Testis (tissue), 3 donors: ENCODE data around the gene ALAS1. TPM values are rescaled to one million over a fixed set of nuclear protein-coding genes. Genes with fewer than 3 reads are reported as not detected.
A peak's percentile ranks its signal among the peaks of the same experiment; 100 is the strongest.

Experiments
- DNase-seq: peaks from one replicate; pipeline ENCODE4 v3.0.0-alpha.2; 2019
- H3K27ac ChIP-seq, 2 donors: fragments of 200-600 bp; sonication (generic); one replicate each; pipeline ENCODE4 v1.5.1; 2019
- H3K27me3 ChIP-seq: fragments of 200-600 bp; sonication (generic); one replicate; pipeline ENCODE4 v1.5.1; 2019
- H3K36me3 ChIP-seq: fragments of 200-600 bp; sonication (generic); one replicate; pipeline ENCODE4 v1.5.1; 2017; ENCODE audit warnings: low read depth; ENCODE audit errors: missing control alignments
- H3K4me1 ChIP-seq: fragments of 200-600 bp; sonication (generic); one replicate; pipeline ENCODE4 v1.5.1; 2019
- H3K4me3 ChIP-seq, 2 donors: fragments of 200-600 bp; sonication (generic); one replicate each; pipeline ENCODE4 v1.5.1; 2017 to 2019
- H3K9me3 ChIP-seq: fragments of 200-600 bp; sonication (generic); one replicate; pipeline ENCODE4 v1.5.1; 2017
- POLR2A ChIP-seq: fragments of 450-650 bp; IDR thresholded peaks from one replicate; pipeline ENCODE4 v1.6.1; 2017; ENCODE audit warnings: antibody characterized with exemption, mild to moderate bottlenecking, moderate library complexity
- WGBS, 2 donors: methylation state at CpG; one replicate each; pipeline ENCODE4 v1.1.5; 2018; 5-methylcytosine and 5-hydroxymethylcytosine counted together
- intact Hi-C: fragments of 100-400 bp; cut with DNase I; formaldehyde crosslinking; loops from one replicate; pipeline ENCODE4 v1.15.1; 2023; ENCODE audit warnings: low total_unique reads
- polyA plus RNA-seq: library from polyadenylated mRNA; stranded (reverse); fragments of 350-450 nt; fragmentation: Illumina TruSeq; extraction: RNeasy Lipid Tissue Mini Kit (QIAGEN cat#74804); gene quantifications from one replicate; pipeline ENCODE4 v1.2.3, GENCODE V29; 2014; ENCODE audit warnings: low read depth, low replicate concordance; ENCODE audit not compliant: insufficient read depth
- total RNA-seq, 2 donors: library from RNA; depleted of rRNA; stranded (reverse); fragments of >200 nt; gene quantifications; one replicate each; pipeline ENCODE4 v1.2.3, GENCODE V29; 2016
- TF ChIP-seq, protein P1 (sequence below), 3 experiments: fragments of 450-650 bp in 2 of 3; fragments of 200-600 bp in 1 of 3; sonication (generic) in 1 of 3; IDR thresholded peaks; one replicate each; pipeline ENCODE4 v1.5.1; 2016 to 2019; ENCODE audit warnings: antibody characterized with exemption in 3 of 3, mild to moderate bottlenecking in 2 of 3, moderate library complexity in 1 of 3

Gene ALAS1
- total and polyA plus RNA-seq, 3 donors from 2014 or later, result 49.9 to 54.2 (median 51.4) TPM

DNA sequence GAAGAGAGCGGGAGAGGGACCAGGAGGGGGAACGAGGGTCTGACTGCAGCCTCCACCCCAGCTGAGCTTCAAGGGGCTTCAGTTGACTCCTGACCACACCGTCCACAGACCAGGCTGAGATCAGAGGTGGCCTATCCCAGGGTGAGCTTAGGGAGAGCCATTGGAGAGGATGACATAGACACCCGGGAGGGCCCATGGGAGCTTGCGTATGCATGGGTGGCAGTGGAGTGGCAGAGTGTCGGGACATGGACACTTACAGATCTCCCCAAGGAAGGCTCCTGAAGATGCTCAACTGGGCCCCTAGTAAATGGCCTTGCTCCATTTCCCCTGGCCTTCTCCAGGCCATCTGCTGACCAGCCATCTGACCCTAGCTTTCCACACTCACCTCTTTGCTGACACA lies 12.6 kb upstream of the ALAS1 start:
- H3K9me3 ChIP-seq, result no peaks in the 10 kb centered on the region
- 94% methylated on average over 4 to 6 of the region's 6 CpGs for WGBS, 2 donors
- peaks cover 40% of the 10 kb centered on the region for H3K4me1 ChIP-seq
- DNase-seq, result no peak
- no peak overlapping the region for H3K27ac ChIP-seq
- H3K4me3 ChIP-seq, result no peak overlapping the region
- no peak for TF ChIP-seq POLR2A
- TF ChIP-seq, protein P1, sequence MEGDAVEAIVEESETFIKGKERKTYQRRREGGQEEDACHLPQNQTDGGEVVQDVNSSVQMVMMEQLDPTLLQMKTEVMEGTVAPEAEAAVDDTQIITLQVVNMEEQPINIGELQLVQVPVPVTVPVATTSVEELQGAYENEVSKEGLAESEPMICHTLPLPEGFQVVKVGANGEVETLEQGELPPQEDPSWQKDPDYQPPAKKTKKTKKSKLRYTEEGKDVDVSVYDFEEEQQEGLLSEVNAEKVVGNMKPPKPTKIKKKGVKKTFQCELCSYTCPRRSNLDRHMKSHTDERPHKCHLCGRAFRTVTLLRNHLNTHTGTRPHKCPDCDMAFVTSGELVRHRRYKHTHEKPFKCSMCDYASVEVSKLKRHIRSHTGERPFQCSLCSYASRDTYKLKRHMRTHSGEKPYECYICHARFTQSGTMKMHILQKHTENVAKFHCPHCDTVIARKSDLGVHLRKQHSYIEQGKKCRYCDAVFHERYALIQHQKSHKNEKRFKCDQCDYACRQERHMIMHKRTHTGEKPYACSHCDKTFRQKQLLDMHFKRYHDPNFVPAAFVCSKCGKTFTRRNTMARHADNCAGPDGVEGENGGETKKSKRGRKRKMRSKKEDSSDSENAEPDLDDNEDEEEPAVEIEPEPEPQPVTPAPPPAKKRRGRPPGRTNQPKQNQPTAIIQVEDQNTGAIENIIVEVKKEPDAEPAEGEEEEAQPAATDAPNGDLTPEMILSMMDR (IDR thresholded peaks at IDR 0.05), result no peak
- intact Hi-C loops, result no loop called here
- H3K27me3 ChIP-seq, result no peaks in the 10 kb centered on the region
- H3K36me3 ChIP-seq, result no peaks in the 10 kb centered on the region

DNA sequence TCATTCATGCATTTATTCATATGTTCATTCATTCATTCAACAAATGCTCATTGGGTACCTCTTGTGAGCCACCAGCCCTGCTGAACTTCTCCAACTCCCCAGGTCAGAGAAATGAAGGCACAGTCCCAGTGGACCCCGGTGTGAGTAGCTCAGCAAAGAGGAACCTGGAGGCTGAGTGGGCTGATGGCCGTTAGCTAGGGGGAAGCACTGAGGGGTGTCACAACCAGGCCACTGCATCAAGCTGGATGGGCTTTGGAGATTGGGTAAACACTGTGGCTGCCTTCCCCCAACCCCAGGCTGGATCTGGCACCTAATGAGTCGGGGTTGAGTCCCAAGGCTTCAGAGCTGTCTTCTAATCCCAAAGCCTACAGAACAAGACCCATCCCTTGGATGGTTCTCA lies 12.1 kb upstream of the ALAS1 start:
- no peak for DNase-seq
- Histone ChIP-seq H3K4me1 (peaks cover 45% of the 10 kb centered on the region), H3K4me3 (no peak overlapping the region), H3K27me3 (no peaks in the 10 kb centered on the region), H3K9me3 (no peaks in the 10 kb centered on the region), H3K36me3 (no peaks in the 10 kb centered on the region), H3K27ac (no peak overlapping the region)
- TF ChIP-seq POLR2A, result no peak
- TF ChIP-seq, protein P1 (IDR thresholded peaks at IDR 0.05), result no peak
- WGBS, 2 donors, result 78 to 98% methylated on average over 2 to 3 of the region's 3 CpGs
- intact Hi-C loops, result no loop called here

GRCh38 chr3:52186729-52187128 lies 11.2 kb upstream of the ALAS1 start:
- Histone ChIP-seq H3K9me3 (no peaks in the 10 kb centered on the region), H3K27ac (no peak overlapping the region), H3K27me3 (no peaks in the 10 kb centered on the region), H3K4me1 (peaks cover 46% of the 10 kb centered on the region), H3K36me3 (no peaks in the 10 kb centered on the region), H3K4me3 (no peak overlapping the region)
- TF ChIP-seq POLR2A, result no peak
- TF ChIP-seq, protein P1 (IDR thresholded peaks at IDR 0.05), result no peak
- DNase-seq, result no peak
- intact Hi-C loops, result no loop called here
- 90 to 92% methylated on average over 9 of the region's 9 CpGs for WGBS, 2 donors

GRCh38 chr3:52188556-52188955 lies 9.4 kb upstream of the ALAS1 start:
- no peak for TF ChIP-seq POLR2A
- TF ChIP-seq, protein P1 (IDR thresholded peaks at IDR 0.05), result no peak
- Histone ChIP-seq H3K4me1 (peaks cover 37% of the 10 kb centered on the region), H3K27ac (no peak overlapping the region), H3K27me3 (no peaks in the 10 kb centered on the region), H3K36me3 (no peaks in the 10 kb centered on the region), H3K9me3 (no peaks in the 10 kb centered on the region), H3K4me3 (no peak overlapping the region)
- WGBS, 2 donors, result 92 to 100% methylated on average over 1 of the region's 1 CpG
- no peak for DNase-seq
- intact Hi-C loops, result no loop called here

DNA sequence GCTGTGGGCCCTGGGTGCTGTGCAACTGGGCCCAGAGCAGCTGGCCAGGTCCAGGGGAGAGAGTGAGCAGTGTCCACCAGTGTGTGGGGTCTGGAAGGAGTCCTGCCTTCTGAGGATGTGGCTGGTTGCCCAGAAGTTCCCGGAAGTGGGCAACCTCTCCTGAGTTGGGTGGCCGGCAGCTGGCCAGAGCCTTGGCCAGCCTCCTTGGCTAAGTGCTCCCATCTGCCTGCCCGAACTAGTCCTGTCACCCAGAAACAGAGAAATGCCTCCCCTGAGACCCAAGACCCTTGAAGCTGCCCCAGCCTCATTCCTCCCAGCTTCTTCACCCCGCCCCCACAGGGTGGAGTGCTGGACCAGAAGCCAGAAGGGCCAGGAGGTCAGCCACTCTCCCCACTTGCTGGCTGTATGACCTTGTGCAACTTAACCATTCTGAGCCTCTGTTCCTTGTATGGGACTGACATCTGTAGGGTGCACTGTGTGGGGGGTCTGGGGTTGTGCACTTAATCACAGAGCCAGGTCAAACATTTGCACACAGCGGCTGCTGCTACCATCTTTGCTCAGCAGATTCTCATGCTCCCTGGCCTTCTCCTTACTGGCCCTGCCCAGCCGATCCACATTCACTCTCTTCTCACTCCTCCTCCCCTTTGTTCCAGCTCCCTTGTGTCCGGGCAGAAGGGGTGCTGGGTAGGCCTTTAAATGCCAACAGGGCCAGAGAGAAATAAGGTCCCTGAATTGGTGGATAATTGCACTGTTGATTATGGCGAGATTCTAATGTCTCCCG lies 7.5 kb upstream of the ALAS1 start:
- peaks cover 46% of the 10 kb centered on the region for H3K4me1 ChIP-seq
- intact Hi-C loops, result no loop called here
- WGBS, 2 donors, result 42 to 55% methylated on average over 8 to 9 of the region's 9 CpGs
- no peak overlapping the region for H3K4me3 ChIP-seq
- H3K36me3 ChIP-seq, result no peaks in the 10 kb centered on the region
- H3K27me3 ChIP-seq, result no peaks in the 10 kb centered on the region
- H3K9me3 ChIP-seq, result no peaks in the 10 kb centered on the region
- DNase-seq, result peak; percentile 80
- TF ChIP-seq POLR2A, result no peak
- TF ChIP-seq, protein P1 (IDR thresholded peaks at IDR 0.05), result no peak
- H3K27ac ChIP-seq, result peak overlapping the region in 1 of 2 donors; percentile 19
